HCT116 (cell line): Measurements from ENCODE around the gene GRM8.

Experiments
- POLR2AphosphoS5 ChIP-seq: IDR thresholded peaks from 2 replicates; pipeline ENCODE4 v1.6.1; 2011; ENCODE audit warnings: mild to moderate bottlenecking, low read depth, low read length, moderate library complexity
- TF ChIP-seq, protein P1 (sequence below), 3 experiments: fragments of 200-600 bp in 1 of 3; sonication (generic) in 1 of 3; IDR thresholded peaks in 2 of 3; conservative IDR thresholded peaks in 1 of 3; 2 replicates each; pipeline ENCODE4 v1.5.1; 2012 to 2017; ENCODE audit warnings: low read depth in 2 of 3, low read length in 2 of 3, antibody characterized with exemption in 1 of 3, borderline replicate concordance in 1 of 3, control low read depth in 1 of 3, mild to moderate bottlenecking in 1 of 3, mixed read lengths in 1 of 3, mixed run types in 1 of 3, moderate library complexity in 1 of 3; ENCODE audit not compliant: insufficient read depth in 1 of 3
- TF ChIP-seq, protein P2 (sequence below): IDR thresholded peaks from 2 replicates; pipeline ENCODE4 v1.6.1; 2012

DNA sequence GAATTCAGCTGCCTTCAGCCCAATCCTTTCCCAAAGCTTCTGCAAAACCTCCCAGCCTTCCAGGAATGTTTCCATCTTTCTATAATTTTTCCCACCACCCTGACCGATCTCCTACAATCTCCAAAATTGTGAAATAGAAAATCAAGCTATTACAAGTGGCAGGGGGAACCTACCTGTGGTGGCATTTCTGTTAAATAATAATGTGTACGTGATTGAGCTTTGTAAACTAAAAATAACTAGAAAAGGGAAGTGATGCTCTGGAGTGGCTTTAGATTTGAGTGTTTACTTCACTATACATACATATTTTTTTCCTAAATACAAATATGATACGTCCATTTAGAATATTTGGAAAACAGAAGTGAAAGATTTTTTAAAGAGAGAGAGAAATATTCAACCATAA, 593.6 kb downstream of the GRM8 start:
- TF ChIP-seq, protein P1, sequence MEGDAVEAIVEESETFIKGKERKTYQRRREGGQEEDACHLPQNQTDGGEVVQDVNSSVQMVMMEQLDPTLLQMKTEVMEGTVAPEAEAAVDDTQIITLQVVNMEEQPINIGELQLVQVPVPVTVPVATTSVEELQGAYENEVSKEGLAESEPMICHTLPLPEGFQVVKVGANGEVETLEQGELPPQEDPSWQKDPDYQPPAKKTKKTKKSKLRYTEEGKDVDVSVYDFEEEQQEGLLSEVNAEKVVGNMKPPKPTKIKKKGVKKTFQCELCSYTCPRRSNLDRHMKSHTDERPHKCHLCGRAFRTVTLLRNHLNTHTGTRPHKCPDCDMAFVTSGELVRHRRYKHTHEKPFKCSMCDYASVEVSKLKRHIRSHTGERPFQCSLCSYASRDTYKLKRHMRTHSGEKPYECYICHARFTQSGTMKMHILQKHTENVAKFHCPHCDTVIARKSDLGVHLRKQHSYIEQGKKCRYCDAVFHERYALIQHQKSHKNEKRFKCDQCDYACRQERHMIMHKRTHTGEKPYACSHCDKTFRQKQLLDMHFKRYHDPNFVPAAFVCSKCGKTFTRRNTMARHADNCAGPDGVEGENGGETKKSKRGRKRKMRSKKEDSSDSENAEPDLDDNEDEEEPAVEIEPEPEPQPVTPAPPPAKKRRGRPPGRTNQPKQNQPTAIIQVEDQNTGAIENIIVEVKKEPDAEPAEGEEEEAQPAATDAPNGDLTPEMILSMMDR (IDR thresholded peaks at IDR 0.05 in 2 of 3, conservative IDR thresholded peaks at IDR 0.05 in 1 of 3; ENCODE audit: borderline replicate concordance in 1 of 3, insufficient read depth in 1 of 3, low read depth in 2 of 3, low read length in 2 of 3) = no peak
- no peak for TF ChIP-seq POLR2AphosphoS5
- TF ChIP-seq, protein P2, sequence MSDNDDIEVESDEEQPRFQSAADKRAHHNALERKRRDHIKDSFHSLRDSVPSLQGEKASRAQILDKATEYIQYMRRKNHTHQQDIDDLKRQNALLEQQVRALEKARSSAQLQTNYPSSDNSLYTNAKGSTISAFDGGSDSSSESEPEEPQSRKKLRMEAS = no peak
